HG02623 (cell line): Measurements from ENCODE around the gene TNFAIP2.

Experiments used
- ATAC-seq: cut with Tn5 transposase; IDR thresholded peaks from one replicate; pipeline ENCODE4 v1.9.1; 2021; ENCODE audit warnings: moderate library complexity; ENCODE audit not compliant: unreplicated experiment

TNFAIP2 gene

DNA sequence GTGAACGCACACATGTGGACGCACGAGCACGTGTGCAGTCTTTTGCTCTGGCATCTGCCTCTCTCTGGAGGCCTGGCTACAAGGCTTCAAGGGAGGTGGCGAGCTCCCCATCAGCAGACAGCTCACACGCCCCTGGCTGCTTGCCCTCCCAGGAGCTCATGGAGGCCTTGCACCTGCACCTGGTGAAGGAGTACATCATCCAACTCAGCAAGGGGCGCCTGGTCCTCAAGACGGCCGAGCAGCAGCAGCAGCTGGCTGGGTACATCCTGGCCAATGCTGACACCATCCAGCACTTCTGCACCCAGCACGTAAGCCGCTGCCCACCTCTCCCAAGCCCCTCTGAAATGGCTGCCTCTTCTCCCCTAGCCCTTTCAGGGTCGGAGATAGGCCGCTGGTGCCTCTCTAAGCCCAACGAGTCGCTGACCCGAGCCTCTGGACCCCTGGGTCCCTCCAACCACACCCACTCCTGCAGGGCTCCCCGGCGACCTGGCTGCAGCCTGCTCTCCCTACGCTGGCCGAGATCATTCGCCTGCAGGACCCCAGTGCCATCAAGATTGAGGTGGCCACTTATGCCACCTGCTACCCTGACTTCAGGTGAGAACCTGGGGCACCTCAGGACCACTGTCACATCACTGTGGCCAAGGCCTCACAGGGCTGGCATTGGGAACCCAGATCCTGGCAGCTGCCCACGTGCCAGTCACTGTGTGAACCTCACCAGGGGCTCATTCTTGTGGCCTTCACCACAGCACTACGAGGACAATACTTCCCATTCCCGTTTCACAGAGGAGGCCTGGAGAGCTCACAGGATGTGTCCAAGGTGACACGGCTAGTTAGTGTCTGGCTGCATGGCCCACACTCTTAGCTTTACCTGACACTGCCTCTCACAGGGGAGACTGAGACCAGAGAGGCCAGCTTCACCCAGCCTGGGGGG lies 10.2 kb downstream of the TNFAIP2 start:
- no peak for ATAC-seq

DNA sequence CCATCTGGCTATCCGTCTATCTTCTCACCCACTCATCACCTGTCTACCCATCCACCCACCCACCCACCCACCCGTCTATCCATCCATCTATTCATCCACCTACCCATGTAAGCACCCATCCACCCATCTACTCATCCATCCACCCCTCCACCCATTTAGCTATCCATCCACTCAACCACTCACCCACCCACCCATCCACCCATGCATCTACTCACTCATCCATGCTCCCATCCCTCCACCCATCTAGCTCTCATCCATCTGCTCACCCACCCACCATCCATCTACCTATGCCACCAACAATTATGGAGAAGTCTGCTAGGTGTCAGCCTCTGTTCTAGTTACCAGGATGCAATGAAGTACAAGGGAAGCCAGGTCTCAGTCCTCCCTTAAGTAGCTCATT lies 11.1 kb downstream of the TNFAIP2 start:
- ATAC-seq = no peak

DNA sequence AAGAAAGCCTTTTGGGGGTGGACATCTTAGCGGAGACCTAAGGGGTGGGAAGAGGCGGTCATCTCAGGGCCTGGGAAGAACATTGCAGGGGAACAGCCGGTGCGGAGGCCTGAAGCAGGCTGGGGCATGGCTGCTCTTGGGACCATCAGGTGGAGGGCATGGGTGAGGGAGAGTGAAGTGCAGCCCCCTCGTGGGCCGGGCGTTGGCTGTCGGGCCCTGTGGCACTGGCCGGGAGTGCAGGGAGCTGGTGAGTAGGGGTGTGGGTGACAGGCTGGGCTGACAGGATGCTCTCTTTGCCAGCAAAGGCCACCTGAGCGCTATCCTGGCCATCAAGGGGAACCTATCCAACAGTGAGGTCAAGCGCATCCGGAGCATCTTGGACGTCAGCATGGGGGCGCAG lies 11.7 kb downstream of the TNFAIP2 start:
- ATAC-seq = no peak

DNA sequence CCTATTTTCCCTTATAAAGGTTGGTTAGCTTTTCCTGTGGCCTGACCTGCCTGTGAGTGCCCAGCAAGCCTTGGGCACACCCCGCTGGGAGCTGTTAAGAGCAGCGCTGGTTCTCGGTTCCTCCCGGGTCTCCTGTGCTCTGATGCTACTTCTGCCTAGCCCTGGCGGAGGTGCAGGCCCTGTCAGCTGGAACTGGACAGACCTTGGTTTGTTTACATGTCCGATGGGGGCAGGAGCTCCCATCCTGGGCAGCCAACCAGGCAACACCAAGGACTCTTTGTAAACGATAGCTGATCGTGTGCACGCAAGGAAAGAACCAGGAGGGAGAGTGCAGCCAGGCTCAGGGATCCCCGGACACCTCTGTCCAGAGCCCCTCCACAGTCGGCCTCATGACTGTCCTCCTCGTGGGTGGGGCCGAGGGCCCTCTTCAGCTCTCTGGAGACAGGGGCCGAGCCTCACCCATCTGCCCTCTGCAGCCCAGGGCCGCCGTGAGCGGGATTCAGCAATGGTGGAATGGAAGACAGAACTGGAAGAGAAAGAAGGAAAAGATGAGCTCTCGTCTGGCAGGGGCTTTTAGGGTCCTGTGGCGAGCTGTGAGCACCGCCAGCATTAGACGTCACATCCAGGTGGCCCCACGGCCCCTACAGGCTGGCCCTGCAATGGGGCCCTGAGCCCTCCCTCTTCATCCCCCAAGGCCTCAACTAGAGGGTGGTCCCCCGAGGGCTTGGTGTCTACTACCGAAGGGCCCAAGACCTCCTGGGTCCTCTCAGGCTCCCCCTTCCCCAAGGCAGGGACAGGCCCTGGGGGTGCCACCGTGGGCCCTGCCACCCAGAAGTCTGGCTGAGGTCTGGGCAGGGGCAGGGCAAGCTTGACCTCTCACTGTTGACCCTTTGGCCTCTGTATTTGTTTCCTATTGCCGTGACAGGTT lies 12.3 kb downstream of the TNFAIP2 start:
- ATAC-seq = no peak

DNA sequence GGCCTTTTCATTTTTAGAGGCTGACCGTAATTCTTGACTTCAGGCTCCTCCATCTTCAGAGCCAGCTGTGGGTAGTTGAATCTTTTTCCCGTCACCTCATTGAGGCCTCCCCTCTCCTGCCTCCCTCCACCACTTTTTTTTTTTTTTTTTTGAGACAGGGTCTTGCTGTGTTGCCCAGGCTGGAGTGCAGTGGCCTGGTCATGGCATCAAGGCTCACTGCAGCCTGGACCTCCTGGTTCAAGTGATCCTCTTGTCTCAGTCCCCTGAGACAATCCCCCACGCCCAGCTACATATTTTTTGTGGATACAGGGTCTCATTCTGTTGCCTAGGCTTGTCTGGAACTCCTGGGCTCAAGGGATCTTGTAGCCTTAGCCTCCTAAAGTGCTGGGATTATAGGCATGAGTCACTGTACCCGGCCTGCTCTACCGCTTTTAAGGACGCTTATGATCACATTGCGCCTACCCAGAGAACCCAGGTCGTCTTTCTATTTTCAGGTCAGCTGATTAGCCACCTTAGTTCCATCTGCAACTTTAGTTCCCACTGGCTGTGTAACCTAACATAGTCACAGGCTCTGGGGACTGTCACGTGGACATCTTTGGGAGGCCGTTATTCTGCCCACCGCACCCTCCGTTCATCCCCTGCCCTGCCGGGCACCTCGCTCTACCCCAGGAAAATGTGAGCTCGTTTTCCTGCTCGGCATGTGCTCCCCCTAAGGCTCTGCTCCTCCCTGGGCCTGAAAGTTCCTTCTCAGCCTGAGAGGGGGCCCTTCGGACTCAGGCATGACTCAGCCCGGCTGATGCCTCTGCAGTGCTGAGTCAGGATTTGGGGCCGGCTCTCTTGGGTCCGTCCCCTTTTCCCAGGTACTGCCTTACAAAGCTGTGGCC lies 13.4 kb downstream of the TNFAIP2 start:
- no peak for ATAC-seq

DNA sequence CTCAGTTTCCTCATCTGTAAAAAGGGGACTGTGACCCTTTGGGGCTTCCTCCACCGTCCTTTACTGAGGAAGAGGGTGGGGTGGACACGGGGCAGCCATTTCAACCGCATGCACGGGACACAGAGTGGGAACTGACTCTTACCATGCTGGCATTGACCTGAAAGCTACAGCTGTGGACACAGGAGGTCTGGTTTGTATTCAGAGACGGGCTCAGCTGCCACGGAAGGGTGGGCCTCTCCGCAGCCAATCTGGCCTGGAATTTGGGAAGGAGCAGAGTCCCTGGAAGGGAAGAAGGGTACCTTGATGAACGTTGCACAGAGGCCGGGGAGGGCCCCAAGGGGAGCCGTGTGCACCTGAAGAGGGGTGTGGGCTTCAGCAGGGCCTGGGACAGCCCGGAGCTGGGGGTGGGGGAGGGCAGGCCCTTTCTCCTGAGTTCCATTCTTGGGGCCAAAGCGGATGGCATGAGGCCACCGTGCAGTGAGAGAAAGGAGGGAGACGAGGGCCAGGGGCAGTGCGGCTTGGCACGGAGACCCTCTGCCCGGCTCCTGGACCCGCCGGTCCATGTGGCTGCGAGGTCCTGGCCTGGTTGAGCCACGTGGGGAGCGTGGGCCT lies 14.5 kb downstream of the TNFAIP2 start:
- no peak for ATAC-seq

DNA sequence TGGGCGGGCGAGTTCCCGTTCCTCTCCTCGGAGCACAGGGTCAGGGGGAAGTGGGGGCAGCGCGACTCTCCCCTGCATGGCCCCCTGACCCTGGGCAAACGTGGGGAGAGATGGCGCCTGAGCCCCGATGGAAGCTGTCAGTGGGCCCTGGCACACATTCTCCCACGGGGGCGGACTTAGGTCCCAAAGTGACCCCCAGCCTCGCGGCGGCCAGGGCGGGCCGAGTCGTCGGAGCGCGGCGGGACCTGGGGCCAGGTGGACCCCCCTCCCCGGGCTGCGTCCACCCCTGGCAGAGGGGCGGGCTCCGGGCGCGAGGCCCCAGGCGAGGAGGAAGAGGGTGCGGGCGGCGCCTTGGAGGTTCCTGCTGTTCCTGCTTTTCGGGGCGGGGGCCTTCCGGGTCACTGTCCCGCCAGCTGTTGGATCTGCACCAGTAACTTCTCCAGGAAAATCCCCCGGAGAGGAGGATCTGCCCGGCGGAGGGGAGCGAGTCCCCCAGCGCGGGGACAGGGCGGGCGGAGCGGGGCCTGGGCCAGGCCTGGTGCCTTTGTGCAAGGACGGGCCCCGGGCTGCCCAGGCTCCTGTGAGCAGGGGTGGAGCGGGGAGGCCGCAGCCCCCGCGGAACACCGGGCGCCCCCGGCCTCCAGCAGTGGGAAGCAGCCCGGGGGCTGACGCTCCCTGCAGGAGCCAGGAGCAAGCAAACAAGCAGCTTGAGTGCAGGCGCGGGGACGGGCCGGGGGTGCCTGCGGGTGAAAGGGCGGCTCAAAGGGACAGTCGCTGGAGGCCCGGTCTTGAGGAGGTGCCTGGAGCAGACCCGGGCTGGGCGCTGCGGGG lies 15.3 kb downstream of the TNFAIP2 start:
- ATAC-seq = no peak

DNA sequence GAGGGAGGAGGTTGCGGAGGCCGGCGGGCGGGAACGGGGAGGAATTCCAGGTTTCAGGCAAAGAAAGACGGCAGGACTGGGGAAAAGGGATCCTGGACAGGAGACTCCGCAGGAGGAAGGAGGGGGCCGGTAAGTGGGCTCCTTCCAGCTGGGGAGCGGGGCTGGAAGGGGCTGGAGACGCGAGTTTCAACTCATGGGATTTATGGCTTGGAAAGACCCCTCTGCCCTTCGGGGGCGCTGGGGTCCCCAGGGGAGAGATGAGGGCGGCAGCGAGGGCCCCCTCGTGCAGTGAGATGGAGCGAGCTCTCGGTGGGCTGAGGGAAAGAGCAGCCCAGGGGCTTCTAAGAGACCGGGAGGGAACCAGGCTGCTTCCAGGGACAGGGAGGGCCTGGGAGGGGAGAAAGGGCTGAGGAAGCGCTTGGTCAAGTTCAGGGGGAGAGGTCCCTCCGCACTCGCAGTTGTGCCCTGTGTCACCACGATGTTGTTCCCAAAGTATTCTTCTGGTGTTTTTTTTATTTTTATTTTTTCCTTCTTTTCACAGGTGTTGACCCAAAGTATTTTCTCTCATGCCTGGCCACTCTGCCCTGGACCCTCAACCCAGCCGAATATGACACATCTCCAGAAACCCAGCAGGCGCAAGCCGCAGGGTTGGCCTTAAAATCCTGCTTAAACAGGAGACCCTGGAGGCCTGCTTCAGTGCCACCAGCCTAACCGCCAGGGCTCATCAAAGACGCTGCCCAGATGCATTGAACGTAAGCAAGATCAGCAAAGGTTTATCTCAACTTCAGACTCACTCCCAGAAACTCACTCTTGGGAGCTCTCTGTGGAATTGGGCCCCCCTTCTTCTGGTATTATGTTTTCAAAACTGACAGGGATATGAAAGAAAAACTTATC lies 16.1 kb downstream of the TNFAIP2 start:
- no peak for ATAC-seq

DNA sequence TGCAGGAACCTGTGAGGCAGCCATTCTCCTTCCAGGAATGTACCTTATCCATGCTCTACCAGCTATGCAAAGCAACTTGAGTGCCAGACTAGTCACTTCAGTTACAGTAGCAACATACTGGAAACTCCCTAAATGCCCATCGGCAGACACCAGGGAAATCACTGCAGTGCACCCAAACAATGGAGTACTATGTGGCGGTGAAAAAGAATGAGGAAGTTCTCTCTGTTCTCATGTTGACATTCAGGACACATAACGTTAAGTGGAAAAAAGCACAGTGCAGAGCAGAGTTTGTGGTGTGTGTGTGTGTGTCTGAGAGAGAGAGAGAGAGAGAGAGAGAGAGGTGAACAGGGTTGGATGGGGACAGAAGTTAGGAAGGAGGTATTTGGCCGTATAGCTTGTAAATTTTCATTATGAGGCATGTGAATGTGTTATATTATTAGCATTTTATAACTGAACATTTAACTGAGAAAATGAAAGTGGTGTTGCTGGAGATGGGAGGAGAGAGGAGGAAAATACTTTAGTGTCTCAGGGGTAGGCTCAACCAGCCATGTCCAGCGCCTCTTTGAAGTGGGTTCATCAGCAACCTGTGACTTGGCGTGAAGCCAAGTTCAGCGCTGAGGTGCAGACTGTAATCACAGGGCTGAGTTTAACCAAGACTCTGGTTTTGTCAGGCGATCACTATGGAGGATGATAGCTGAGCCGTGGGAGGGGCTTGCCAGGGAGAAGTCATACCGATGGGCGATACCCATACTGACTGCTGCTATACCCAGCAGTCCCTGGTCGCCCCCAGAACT lies 17.3 kb downstream of the TNFAIP2 start:
- ATAC-seq = peak; percentile 42

DNA sequence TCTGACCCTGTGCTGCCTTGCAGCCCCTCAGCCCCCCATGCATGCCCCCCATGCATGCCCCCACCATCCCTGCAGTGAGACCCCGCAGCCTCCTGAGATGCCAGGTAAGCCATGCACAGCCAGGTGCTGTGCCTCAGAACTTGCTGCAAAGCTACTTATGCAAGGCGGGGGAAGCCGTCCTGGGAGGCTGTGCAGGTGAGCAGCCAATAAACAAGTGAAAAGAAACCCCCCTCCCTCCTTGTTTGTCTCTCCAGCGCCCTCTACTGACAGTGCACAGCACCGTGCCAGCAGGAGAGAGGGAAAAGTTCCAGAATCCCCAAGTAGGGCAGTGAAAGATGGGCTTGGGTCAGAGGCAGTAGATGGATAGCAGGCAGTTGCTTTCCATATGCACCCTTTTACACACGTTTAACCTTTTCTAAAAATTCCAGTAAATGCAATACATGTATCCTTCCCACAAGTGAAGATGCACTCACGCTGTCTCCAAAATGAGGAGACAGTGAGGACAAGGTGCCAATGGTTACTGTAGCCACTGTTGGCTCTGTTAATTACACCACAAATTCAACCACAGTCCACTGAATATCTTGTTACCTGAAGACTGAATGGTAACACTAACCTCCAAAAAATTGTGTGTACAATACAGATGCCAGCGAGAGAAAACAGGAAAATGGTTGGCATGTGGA lies 18.0 kb downstream of the TNFAIP2 start:
- no peak for ATAC-seq

DNA sequence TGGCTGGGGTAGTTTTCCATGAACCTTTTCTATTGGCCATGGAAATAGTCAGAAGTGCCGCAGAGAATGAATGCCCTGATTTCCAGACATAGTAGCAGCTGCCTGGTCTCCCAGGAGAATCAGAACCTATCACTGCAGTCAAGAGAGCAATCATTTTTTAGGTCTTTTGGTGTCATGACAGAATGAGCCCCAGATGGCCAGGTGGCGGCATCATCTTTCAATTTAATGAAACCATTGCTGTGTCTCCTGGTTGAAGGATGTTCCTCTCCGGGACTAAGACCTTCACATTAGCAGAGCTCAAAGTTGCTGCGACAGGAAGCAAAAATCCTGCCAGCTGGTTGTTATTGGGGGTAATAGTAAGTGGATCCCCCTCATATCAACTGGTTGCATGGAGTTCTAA lies 18.8 kb downstream of the TNFAIP2 start:
- ATAC-seq = no peak

DNA sequence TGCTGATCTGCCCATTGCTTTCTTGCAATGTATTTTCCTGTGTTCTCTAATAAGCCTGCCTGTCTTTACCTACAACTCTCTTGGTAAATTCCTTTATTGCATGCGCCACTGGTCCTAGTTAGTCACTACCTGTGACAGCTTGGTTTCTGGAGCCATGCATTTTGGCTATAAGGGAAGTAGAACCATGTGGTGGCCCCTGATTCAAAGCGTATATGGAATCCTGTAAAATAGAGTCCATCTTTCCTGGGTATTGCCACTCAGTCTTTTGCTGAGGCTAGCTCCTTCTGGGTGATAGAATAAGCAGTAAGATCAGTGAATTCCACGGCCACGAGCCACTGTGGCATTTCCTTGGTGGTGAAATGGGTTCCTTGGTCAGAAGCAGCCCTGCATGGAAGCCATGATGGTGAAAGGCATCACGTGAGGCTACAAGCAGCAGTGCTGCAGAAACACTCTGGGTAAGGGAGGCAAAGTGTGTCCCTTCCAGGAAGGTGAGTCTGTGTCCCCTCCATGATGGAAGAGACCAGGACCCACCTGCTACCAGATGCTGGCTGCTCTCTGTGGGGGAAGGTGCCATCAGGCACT lies 19.6 kb downstream of the TNFAIP2 start:
- ATAC-seq = no peak

DNA sequence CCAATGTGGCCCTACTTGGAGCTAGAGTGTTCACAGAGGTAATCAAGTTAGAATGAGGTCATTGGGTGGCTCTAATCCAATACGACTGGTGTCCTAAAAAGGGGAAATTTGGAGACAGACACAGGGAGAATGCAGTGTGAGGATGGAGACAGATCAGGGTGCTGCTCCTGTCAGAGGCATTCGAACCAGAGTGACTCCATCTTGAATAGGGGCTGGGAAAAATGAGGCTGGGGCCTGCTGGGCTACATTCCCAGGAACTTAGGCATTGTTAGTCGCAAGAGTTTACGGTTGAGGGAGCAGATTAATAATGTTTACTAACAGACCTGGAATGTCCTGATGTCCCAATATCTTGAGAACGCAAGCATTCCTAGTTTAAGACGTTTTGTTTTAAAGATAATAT lies 20.2 kb downstream of the TNFAIP2 start:
- no peak for ATAC-seq

DNA sequence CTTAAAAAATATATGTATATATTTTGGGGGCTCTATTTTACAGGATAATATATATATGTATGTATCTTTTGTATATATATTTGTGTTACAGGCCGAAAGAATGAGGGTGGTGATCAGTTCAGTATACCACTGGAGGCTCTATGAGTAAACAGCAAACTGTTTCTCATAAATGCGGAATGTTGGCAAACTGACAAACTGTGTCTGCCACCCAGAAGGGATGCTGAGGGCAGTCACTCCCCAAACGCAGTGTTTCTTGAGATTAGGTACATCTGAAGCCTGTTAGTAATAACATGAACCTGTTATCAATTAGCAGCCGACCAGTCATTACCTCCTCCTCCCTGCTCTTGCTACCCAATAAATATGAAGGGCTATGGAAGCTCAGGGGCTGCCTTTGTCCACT lies 20.8 kb downstream of the TNFAIP2 start:
- ATAC-seq = no peak

DNA sequence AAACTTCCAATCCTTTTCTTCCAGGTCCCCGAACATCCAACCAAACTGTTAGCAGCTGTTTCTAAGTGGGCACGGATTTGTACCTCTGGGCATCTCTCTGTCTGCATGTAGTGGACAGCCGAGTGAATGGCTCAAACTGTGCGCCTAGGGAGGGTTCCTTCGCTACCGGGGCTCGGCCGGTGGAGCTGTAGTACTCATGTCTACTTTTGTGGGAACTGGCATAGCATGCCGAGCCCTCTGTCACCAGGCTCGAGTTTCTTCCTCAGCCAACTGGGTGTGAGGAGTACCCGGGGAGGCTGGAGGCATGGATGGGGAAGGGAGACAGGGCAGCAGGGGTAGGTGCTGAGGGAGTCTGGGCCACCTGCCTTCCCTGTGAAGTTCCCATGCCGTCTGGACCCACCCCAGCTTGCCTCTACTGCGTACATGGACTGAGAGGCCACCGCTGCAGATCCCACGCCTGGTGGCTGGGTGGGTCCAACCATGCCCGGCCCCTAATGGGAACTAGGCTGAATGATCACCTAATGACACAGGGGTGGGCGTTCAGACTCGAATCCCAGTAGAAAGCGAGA lies 23.0 kb downstream of the TNFAIP2 start:
- no peak for ATAC-seq
